ENCODE results near the gene GEMIN7. TPM values are rescaled to one million over a fixed set of nuclear protein-coding genes. Genes with fewer than 3 reads are reported as not detected.

Gene GEMIN7
- total RNA-seq, 4 donors from 2014 or later = 10.6 to 22.7 (median 19.1) TPM

- 90 to 93% methylated on average over 12 of the region's 17 CpGs for WGBS, 2 donors
- no peaks in the 10 kb centered on the region for H3K27me3 ChIP-seq
- no peak overlapping the region for H3K27ac ChIP-seq
- no peaks in the 10 kb centered on the region for H3K9me3 ChIP-seq
- intact Hi-C loops (cut with DNase I) = no loop called here
- H3K4me1 ChIP-seq = peaks cover 20 to 22% of the 10 kb centered on the region in 2 donors
- no peak for TF ChIP-seq POLR2A (IDR thresholded peaks at IDR 0.05)
- TF ChIP-seq CTCF (IDR thresholded peaks at IDR 0.05) = no peak
- H3K4me3 ChIP-seq (replicated peaks in 1 of 3) = no peak overlapping the region
- no peaks in the 10 kb centered on the region for H3K36me3 ChIP-seq
- no peak for DNase-seq
Observed at GRCh38 chr19:45090034-45090433, 11.0 kb downstream of the GEMIN7 start.

GRCh38 chr19:45090606-45091005 lies 11.5 kb downstream of the GEMIN7 start:
- TF ChIP-seq CTCF (IDR thresholded peaks at IDR 0.05) = no peak
- no peak for TF ChIP-seq POLR2A (IDR thresholded peaks at IDR 0.05)
- DNase-seq = no peak
- H3K27me3 ChIP-seq = no peaks in the 10 kb centered on the region
- 45 to 53% methylated on average over 5 of the region's 5 CpGs for WGBS, 2 donors
- H3K4me1 ChIP-seq = peaks cover 20 to 27% of the 10 kb centered on the region in 2 donors
- intact Hi-C loops (cut with DNase I) = no loop called here
- H3K9me3 ChIP-seq = no peaks in the 10 kb centered on the region
- peak overlapping the region in 1 of 3 donors; percentile 99 for H3K4me3 ChIP-seq (replicated peaks in 1 of 3)
- H3K36me3 ChIP-seq = no peaks in the 10 kb centered on the region
- H3K27ac ChIP-seq = peak overlapping the region in 1 of 3 donors; percentile 67

GRCh38 chr19:45091031-45091923 lies 12.2 kb downstream of the GEMIN7 start:
- intact Hi-C loops (cut with DNase I) = no loop called here
- no peaks in the 10 kb centered on the region for H3K9me3 ChIP-seq
- no peaks in the 10 kb centered on the region for H3K27me3 ChIP-seq
- peaks cover 24 to 33% of the 10 kb centered on the region in 2 donors for H3K4me1 ChIP-seq
- no peaks in the 10 kb centered on the region for H3K36me3 ChIP-seq
- DNase-seq = peak; percentile 99
- TF ChIP-seq POLR2A (IDR thresholded peaks at IDR 0.05) = peak in 1 of 2 donors; percentile 67
- TF ChIP-seq CTCF (IDR thresholded peaks at IDR 0.05) = peak in 1 of 6 experiments; percentile 11
- peak overlapping the region; percentile 4 to 99 (median 60) for H3K4me3 ChIP-seq (replicated peaks in 1 of 3)
- H3K27ac ChIP-seq = peak overlapping the region; percentile 86 to 93 (median 90)
- 5 to 8% methylated on average over 53 to 64 of the region's 64 CpGs for WGBS, 2 donors

GRCh38 chr19:45092747-45093678 lies 14.0 kb downstream of the GEMIN7 start, which contains the start of gene PPP1R37:
Gene PPP1R37, plus strand, starts transcription at chr19:45093179. Its CDS starts 147 bp downstream, at chr19:45093326.
- Histone ChIP-seq H3K27me3 (no peaks in the 10 kb centered on the region), H3K36me3 (no peaks in the 10 kb centered on the region), H3K4me3 (replicated peaks in 1 of 3) (peak within 1 kb of the TSS; percentile 60 to 99 (median 72)), H3K27ac (peak within 1 kb of the TSS; percentile 86 to 93 (median 90)), H3K4me1 (peaks cover 26 to 51% of the 10 kb centered on the region in 2 donors), H3K9me3 (no peaks in the 10 kb centered on the region)
- TF ChIP-seq CTCF (IDR thresholded peaks at IDR 0.05) = peak in 4 of 6 experiments; percentile 10 to 45 (median 37)
- TF ChIP-seq POLR2A (IDR thresholded peaks at IDR 0.05) = peak in 1 of 2 donors; percentile 32
- WGBS, 2 donors = 0% methylated on average over 41 to 64 of the region's 103 CpGs
- DNase-seq = peak; percentile 95 to 96
- intact Hi-C loops (cut with DNase I) = no loop called here
